Measurements from ENCODE around the gene SMG6. TPM values are rescaled to one million over a fixed set of nuclear protein-coding genes. Genes with fewer than 3 reads are reported as not detected.
A peak's percentile ranks its signal among the peaks of the same experiment; 100 is the strongest.

Gene SMG6
- total RNA-seq, 1 donor from 2014 or later, result 39.7 TPM

GRCh38 chr17:2034157-2034556 lies 269.4 kb downstream of the SMG6 start:
- H3K4me1 ChIP-seq (ENCODE audit: insufficient read depth, low read length), result peaks cover 8% of the 10 kb centered on the region
- FAIRE-seq (no peak), DNase-seq (ENCODE audit: low read depth) (peak; percentile 46)
- peaks cover 4% of the 10 kb centered on the region for H4K20me1 ChIP-seq (ENCODE audit: insufficient read depth, low read length)
- H3K9me3 Mint-ChIP-seq (ENCODE audit: unreplicated experiment), result no peaks in the 10 kb centered on the region
- no peak overlapping the region for H3K27ac Mint-ChIP-seq (ENCODE audit: unreplicated experiment)
- peaks cover 14% of the 10 kb centered on the region for H3K36me3 Mint-ChIP-seq (ENCODE audit: low read depth, unreplicated experiment)
- H3K27me3 Mint-ChIP-seq (ENCODE audit: low read depth, unreplicated experiment), result peaks cover 4% of the 10 kb centered on the region
- TF ChIP-seq, protein P1, sequence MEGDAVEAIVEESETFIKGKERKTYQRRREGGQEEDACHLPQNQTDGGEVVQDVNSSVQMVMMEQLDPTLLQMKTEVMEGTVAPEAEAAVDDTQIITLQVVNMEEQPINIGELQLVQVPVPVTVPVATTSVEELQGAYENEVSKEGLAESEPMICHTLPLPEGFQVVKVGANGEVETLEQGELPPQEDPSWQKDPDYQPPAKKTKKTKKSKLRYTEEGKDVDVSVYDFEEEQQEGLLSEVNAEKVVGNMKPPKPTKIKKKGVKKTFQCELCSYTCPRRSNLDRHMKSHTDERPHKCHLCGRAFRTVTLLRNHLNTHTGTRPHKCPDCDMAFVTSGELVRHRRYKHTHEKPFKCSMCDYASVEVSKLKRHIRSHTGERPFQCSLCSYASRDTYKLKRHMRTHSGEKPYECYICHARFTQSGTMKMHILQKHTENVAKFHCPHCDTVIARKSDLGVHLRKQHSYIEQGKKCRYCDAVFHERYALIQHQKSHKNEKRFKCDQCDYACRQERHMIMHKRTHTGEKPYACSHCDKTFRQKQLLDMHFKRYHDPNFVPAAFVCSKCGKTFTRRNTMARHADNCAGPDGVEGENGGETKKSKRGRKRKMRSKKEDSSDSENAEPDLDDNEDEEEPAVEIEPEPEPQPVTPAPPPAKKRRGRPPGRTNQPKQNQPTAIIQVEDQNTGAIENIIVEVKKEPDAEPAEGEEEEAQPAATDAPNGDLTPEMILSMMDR (IDR thresholded peaks at IDR 0.05; ENCODE audit: insufficient read depth, low read depth, low read length), result no peak
- TF ChIP-seq EZH2 (IDR thresholded peaks at IDR 0.05; ENCODE audit: insufficient read depth, low read length), result no peak
- H3K4me1 Mint-ChIP-seq (ENCODE audit: low read depth, unreplicated experiment), result peaks cover 9% of the 10 kb centered on the region
- no peak overlapping the region for H3K27ac ChIP-seq (ENCODE audit: low read depth, low read length)
- H3K9ac ChIP-seq (ENCODE audit: low read length), result no peak overlapping the region
- peaks cover 11% of the 10 kb centered on the region for H3K79me2 ChIP-seq (ENCODE audit: insufficient read depth, low read length)
- no peak overlapping the region for H3K4me3 ChIP-seq (ENCODE audit: insufficient read depth, low read depth, low read length)
- H3K4me3 Mint-ChIP-seq (ENCODE audit: unreplicated experiment), result no peak overlapping the region
- no peaks in the 10 kb centered on the region for H3K9me3 ChIP-seq (ENCODE audit: insufficient read depth, low read depth, low read length)
- H2AFZ ChIP-seq (ENCODE audit: low read depth, low read length), result no peak overlapping the region
- no peak overlapping the region for H3K4me2 ChIP-seq (ENCODE audit: low read length)
- H3K27me3 ChIP-seq (ENCODE audit: insufficient read depth, low read length), result no peaks in the 10 kb centered on the region
- peaks cover 8% of the 10 kb centered on the region for H3K36me3 ChIP-seq (ENCODE audit: insufficient read depth, low read length)

- no peaks in the 10 kb centered on the region for H3K9me3 Mint-ChIP-seq (ENCODE audit: unreplicated experiment)
- H3K27ac ChIP-seq (ENCODE audit: low read depth, low read length), result no peak overlapping the region
Measured at GRCh38 chr17:2033153-2033552, 270.4 kb downstream of the SMG6 start.

DNA sequence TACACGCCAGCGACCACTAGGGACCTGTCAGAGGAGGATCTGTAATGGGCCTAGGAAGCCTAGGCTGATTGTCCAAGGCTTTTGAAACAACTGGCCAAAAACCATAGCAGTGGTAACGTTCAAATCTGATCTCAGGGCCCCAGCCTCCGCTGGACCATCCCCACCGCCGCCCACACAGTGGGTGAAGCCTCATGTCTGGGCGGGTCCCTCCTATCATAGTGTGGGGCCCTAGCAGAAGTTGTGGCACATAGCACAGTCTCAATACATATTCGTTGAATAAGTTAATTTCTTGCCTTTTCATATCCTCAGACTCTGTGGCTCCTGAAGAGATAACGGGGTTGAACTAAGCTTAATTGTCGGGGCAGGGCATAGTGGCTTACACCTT lies 272.8 kb downstream of the SMG6 start:
- Mint-ChIP-seq H3K36me3 (ENCODE audit: low read depth, unreplicated experiment) (peaks cover 1% of the 10 kb centered on the region), H3K9me3 (ENCODE audit: unreplicated experiment) (peaks cover 3% of the 10 kb centered on the region), H3K27me3 (ENCODE audit: low read depth, unreplicated experiment) (peaks cover 27% of the 10 kb centered on the region), H3K4me1 (ENCODE audit: low read depth, unreplicated experiment) (peaks cover 9% of the 10 kb centered on the region), H3K4me3 (ENCODE audit: unreplicated experiment) (peak overlapping the region; percentile 99), H3K27ac (ENCODE audit: unreplicated experiment) (peak overlapping the region; percentile 62)
- Histone ChIP-seq H3K9me3 (ENCODE audit: insufficient read depth, low read depth, low read length) (no peaks in the 10 kb centered on the region), H4K20me1 (ENCODE audit: insufficient read depth, low read length) (peaks cover 4% of the 10 kb centered on the region), H3K4me2 (ENCODE audit: low read length) (peak overlapping the region; percentile 95), H3K4me3 (ENCODE audit: insufficient read depth, low read depth, low read length) (peak overlapping the region; percentile 96), H3K27ac (ENCODE audit: low read depth, low read length) (peak overlapping the region; percentile 58), H3K36me3 (ENCODE audit: insufficient read depth, low read length) (peaks cover under 1% of the 10 kb centered on the region), H3K27me3 (ENCODE audit: insufficient read depth, low read length) (peaks cover 2% of the 10 kb centered on the region), H3K79me2 (ENCODE audit: insufficient read depth, low read length) (peaks cover 11% of the 10 kb centered on the region), H3K4me1 (ENCODE audit: insufficient read depth, low read length) (peaks cover 11% of the 10 kb centered on the region), H2AFZ (ENCODE audit: low read depth, low read length) (no peak overlapping the region), H3K9ac (ENCODE audit: low read length) (peak overlapping the region; percentile 89)
- TF ChIP-seq EZH2 (IDR thresholded peaks at IDR 0.05; ENCODE audit: insufficient read depth, low read length), result no peak
- TF ChIP-seq, protein P1 (IDR thresholded peaks at IDR 0.05; ENCODE audit: insufficient read depth, low read depth, low read length), result peak; percentile 68
- FAIRE-seq (peak; percentile 94), DNase-seq (ENCODE audit: low read depth) (no peak)

More at GRCh38 chr17:2033153-2033552, 270.4 kb downstream of the SMG6 start:
- Histone ChIP-seq H3K36me3 (ENCODE audit: insufficient read depth, low read length) (peaks cover 7% of the 10 kb centered on the region), H3K4me2 (ENCODE audit: low read length) (no peak overlapping the region), H3K9ac (ENCODE audit: low read length) (no peak overlapping the region), H3K27me3 (ENCODE audit: insufficient read depth, low read length) (no peaks in the 10 kb centered on the region), H4K20me1 (ENCODE audit: insufficient read depth, low read length) (peaks cover 4% of the 10 kb centered on the region), H3K4me1 (ENCODE audit: insufficient read depth, low read length) (peaks cover 8% of the 10 kb centered on the region), H3K9me3 (ENCODE audit: insufficient read depth, low read depth, low read length) (no peaks in the 10 kb centered on the region), H3K4me3 (ENCODE audit: insufficient read depth, low read depth, low read length) (no peak overlapping the region), H2AFZ (ENCODE audit: low read depth, low read length) (no peak overlapping the region), H3K79me2 (ENCODE audit: insufficient read depth, low read length) (peaks cover 11% of the 10 kb centered on the region)
- Mint-ChIP-seq H3K4me1 (ENCODE audit: low read depth, unreplicated experiment) (peaks cover 9% of the 10 kb centered on the region), H3K27me3 (ENCODE audit: low read depth, unreplicated experiment) (peaks cover 10% of the 10 kb centered on the region), H3K36me3 (ENCODE audit: low read depth, unreplicated experiment) (peaks cover 11% of the 10 kb centered on the region), H3K27ac (ENCODE audit: unreplicated experiment) (no peak overlapping the region), H3K4me3 (ENCODE audit: unreplicated experiment) (no peak overlapping the region)
- TF ChIP-seq EZH2 (IDR thresholded peaks at IDR 0.05; ENCODE audit: insufficient read depth, low read length), result no peak
- TF ChIP-seq, protein P1 (IDR thresholded peaks at IDR 0.05; ENCODE audit: insufficient read depth, low read depth, low read length), result no peak
- DNase-seq (ENCODE audit: low read depth), result no peak
- FAIRE-seq, result no peak

Measured in astrocyte (in vitro differentiated cells and primary cell).